ENCODE data around the gene CNGA3.

The CNGA3 gene

GRCh38 chr2:98445177-98445682, 99.0 kb downstream of the CNGA3 start:
- peaks cover 8% of the 10 kb centered on the region for H3K9me3 Mint-ChIP-seq
- TF ChIP-seq CTCF (IDR thresholded peaks at IDR 0.05) = no peak
- H3K27ac Mint-ChIP-seq = peak overlapping the region; percentile 96
- H3K4me3 Mint-ChIP-seq = peak overlapping the region; percentile 97
- no peaks in the 10 kb centered on the region for H3K36me3 Mint-ChIP-seq (ENCODE audit: low read depth)
- H3K4me1 Mint-ChIP-seq = peaks cover 49% of the 10 kb centered on the region
- DNase-seq = no peak
- H3K27me3 Mint-ChIP-seq (ENCODE audit: low read depth, poor library complexity) = no peaks in the 10 kb centered on the region

DNA sequence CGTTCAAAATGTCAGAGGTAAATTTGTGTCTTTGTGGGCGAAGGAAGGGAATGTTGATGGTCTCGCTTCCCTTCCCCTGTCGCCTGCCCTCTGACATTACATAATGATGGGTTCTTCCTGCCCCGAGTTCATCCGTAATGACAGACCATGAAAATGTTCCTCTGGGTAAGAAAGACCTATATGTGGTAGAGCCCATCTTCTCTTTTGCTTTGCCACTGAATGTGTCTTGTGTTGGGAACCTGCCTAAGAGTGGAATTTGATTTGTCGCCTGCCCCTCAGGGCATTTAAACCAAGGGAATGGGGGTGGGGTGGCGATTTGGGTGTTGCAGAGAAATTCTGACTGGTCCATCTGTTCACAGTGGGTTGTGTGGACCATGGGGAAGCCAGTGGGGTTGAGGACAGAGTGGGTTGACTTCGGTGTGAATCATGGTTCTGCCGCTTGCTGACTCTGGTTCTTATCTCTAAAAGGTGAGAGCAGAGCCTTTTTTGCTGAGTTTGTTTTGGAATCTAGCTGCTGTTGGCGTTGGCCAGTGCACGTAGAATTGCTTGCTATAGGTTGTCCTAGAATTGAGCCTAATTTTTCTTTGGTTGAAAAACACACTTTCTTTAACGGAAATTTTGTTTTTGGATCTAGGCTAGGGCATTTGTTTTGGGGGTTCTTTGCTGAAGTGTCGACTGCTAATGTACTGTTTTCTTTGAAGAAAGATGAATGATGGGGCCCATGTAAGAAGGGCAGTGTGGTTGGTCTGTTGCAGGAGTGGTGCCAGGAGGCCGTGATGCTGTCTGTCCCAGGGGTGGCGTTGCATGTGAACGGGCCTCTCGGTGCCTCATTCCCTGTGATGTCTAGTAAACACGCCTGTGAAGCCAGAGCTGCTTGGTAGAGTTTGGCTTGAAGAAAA, 99.7 kb downstream of the CNGA3 start:
- Mint-ChIP-seq H3K4me1 (peaks cover 54% of the 10 kb centered on the region), H3K36me3 (ENCODE audit: low read depth) (no peaks in the 10 kb centered on the region), H3K4me3 (peak overlapping the region; percentile 97), H3K27me3 (ENCODE audit: low read depth, poor library complexity) (no peaks in the 10 kb centered on the region), H3K27ac (peak overlapping the region; percentile 96), H3K9me3 (peaks cover under 1% of the 10 kb centered on the region)
- no peak for TF ChIP-seq CTCF (IDR thresholded peaks at IDR 0.05)
- DNase-seq = no peak

DNA sequence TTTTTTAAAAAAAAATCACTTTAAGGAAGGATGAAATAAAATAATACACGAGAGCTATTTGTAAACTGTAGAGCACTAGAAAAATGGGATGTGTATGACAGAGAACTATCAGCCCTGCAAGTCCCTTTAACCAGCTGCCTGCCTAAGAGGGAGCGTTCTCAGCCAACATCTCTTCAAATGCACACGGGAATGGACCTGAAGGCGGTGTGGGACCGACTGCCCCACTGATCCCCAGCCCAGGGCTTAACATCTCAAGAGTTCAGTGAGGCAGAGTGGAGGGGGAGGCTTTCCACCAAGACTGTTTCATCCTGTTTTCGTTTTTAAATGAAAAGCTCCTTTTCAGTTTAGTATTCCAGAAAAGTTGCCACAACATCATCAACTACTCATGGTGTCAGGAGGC, 100.6 kb downstream of the CNGA3 start:
- TF ChIP-seq CTCF (IDR thresholded peaks at IDR 0.05) = no peak
- no peaks in the 10 kb centered on the region for H3K36me3 Mint-ChIP-seq (ENCODE audit: low read depth)
- H3K27me3 Mint-ChIP-seq (ENCODE audit: low read depth, poor library complexity) = no peaks in the 10 kb centered on the region
- no peak overlapping the region for H3K27ac Mint-ChIP-seq
- no peaks in the 10 kb centered on the region for H3K9me3 Mint-ChIP-seq
- H3K4me3 Mint-ChIP-seq = peak overlapping the region; percentile 97
- peaks cover 54% of the 10 kb centered on the region for H3K4me1 Mint-ChIP-seq
- DNase-seq = no peak
